Neural cell (in vitro differentiated cells): ENCODE results near the gene COPS4. TPM values are rescaled to one million over a fixed set of nuclear protein-coding genes. Genes with fewer than 3 reads are reported as not detected.
"Not testable (repeated sequence)": the region's sequence is repeated elsewhere in the genome, so short reads cannot be mapped to it uniquely, and the experiment has no call there.

Source experiments
- H2AFZ ChIP-seq: fragments of 200-600, 300-800 bp; sonication (generic), shearing (Covaris generic); 2 replicates; pipeline ENCODE4 v1.6.0; 2014; ENCODE audit warnings: low read depth, mild to moderate bottlenecking, antibody characterized with exemption, low read length, moderate library complexity
- H3F3A ChIP-seq: fragments of 200-600 bp; shearing (Covaris generic); 2 replicates; pipeline ENCODE4 v1.6.1; 2016; ENCODE audit warnings: mild to moderate bottlenecking, moderate library complexity, mixed read lengths, antibody characterized with exemption, low read length; ENCODE audit not compliant: insufficient read depth, poor library complexity, severe bottlenecking
- H3K27ac ChIP-seq: fragments of 200-600, 300-800 bp; sonication (generic), shearing (Covaris generic); 2 replicates; pipeline ENCODE4 v1.5.1; 2014; ENCODE audit warnings: mild to moderate bottlenecking, low read length, moderate library complexity
- H3K27me3 ChIP-seq: fragments of 300-800, 200-600 bp; sonication (generic), shearing (Covaris generic); 2 replicates; pipeline ENCODE4 v1.6.0; 2014; ENCODE audit warnings: mild to moderate bottlenecking, low read depth, low read length, moderate library complexity; ENCODE audit not compliant: insufficient read depth
- H3K36me3 ChIP-seq: fragments of 300-800, 200-600 bp; sonication (generic), shearing (Covaris generic); 2 replicates; pipeline ENCODE4 v1.5.1; 2014; ENCODE audit warnings: mild to moderate bottlenecking, antibody characterized with exemption, low read length, moderate library complexity; ENCODE audit not compliant: insufficient read depth
- H3K4me2 ChIP-seq: fragments of 300-800, 200-600 bp; sonication (generic), shearing (Covaris generic); 2 replicates; pipeline ENCODE4 v1.6.0; 2014; ENCODE audit warnings: mild to moderate bottlenecking, low read length
- H3K4me3 ChIP-seq: fragments of 300-800, 200-600 bp; sonication (generic), shearing (Covaris generic); 2 replicates; pipeline ENCODE4 v1.5.1; 2014; ENCODE audit warnings: mild to moderate bottlenecking, low read length, moderate library complexity
- H3K79me2 ChIP-seq: fragments of 200-600 bp; shearing (Covaris generic); replicated peaks from 2 replicates; pipeline ENCODE4 v1.6.0; 2014; ENCODE audit warnings: mild to moderate bottlenecking, low read length, moderate library complexity; ENCODE audit not compliant: insufficient read depth
- H3K9ac ChIP-seq: fragments of 300-800, 200-600 bp; sonication (generic), shearing (Covaris generic); 2 replicates; pipeline ENCODE4 v1.6.1; 2016; ENCODE audit warnings: mild to moderate bottlenecking, low read length, mixed read lengths
- H3K9me2 ChIP-seq: fragments of 200-600 bp; shearing (Covaris generic); 2 replicates; pipeline ENCODE4 v1.6.1; 2016; ENCODE audit warnings: mild to moderate bottlenecking, low read length, mixed read lengths; ENCODE audit not compliant: insufficient read depth
- H3K9me3 ChIP-seq: fragments of 200-600, 300-800 bp; sonication (generic), shearing (Covaris generic); 2 replicates; pipeline ENCODE4 v1.6.1; 2016; ENCODE audit warnings: mild to moderate bottlenecking, mixed run types, low read length, moderate library complexity, mixed read lengths
- H4K20me1 ChIP-seq: fragments of 200-600 bp; shearing (Covaris generic); 2 replicates; pipeline ENCODE4 v1.6.1; 2016; ENCODE audit warnings: mild to moderate bottlenecking, mixed run types; ENCODE audit not compliant: insufficient read depth
- EP300 ChIP-seq: fragments of 450-650 bp; conservative IDR thresholded peaks from 2 replicates; pipeline ENCODE4 v1.6.1; 2014; ENCODE audit warnings: antibody characterized with exemption, mild to moderate bottlenecking, moderate library complexity; ENCODE audit not compliant: poor library complexity, severe bottlenecking
- EZH2 ChIP-seq: fragments of 200-600, 300-800 bp; shearing (Covaris generic), sonication (generic); IDR thresholded peaks from 2 replicates; pipeline ENCODE4 v1.6.1; 2014; ENCODE audit warnings: antibody characterized with exemption, low read length, borderline replicate concordance, mild to moderate bottlenecking; ENCODE audit not compliant: insufficient read depth, poor library complexity, severe bottlenecking
- MXI1 ChIP-seq: fragments of 450-650 bp; conservative IDR thresholded peaks from 2 replicates; pipeline ENCODE4 v1.6.1; 2014; ENCODE audit warnings: antibody characterized with exemption, mild to moderate bottlenecking; ENCODE audit not compliant: poor library complexity, severe bottlenecking
- POLR2AphosphoS5 ChIP-seq: IDR thresholded peaks from 2 replicates; pipeline ENCODE4 v1.6.1; 2012
- RAD21 ChIP-seq: fragments of 450-650 bp; conservative IDR thresholded peaks from 2 replicates; pipeline ENCODE4 v1.6.1; 2014; ENCODE audit warnings: antibody characterized with exemption, mild to moderate bottlenecking, moderate library complexity
- SMC3 ChIP-seq: fragments of 450-650 bp; conservative IDR thresholded peaks from 2 replicates; pipeline ENCODE4 v1.6.1; 2014; ENCODE audit warnings: antibody characterized with exemption, mild to moderate bottlenecking, moderate library complexity; ENCODE audit not compliant: poor library complexity
- TAF1 ChIP-seq: IDR thresholded peaks from 2 replicates; pipeline ENCODE4 v1.6.1; 2012; ENCODE audit warnings: low read depth
- polyA plus RNA-seq: library from polyadenylated mRNA; depleted of rRNA; stranded (reverse); fragments of >200 nt; gene quantifications from 2 replicates; pipeline ENCODE4 v1.2.3, GENCODE V29; 2014
- TF ChIP-seq, protein P1 (sequence below): fragments of 450-650 bp; IDR thresholded peaks from 2 replicates; pipeline ENCODE4 v1.5.1; 2014; ENCODE audit warnings: antibody characterized with exemption, mild to moderate bottlenecking, moderate library complexity; ENCODE audit not compliant: poor library complexity, severe bottlenecking
- TF ChIP-seq, protein P2 (sequence below): IDR thresholded peaks from 2 replicates; pipeline ENCODE4 v1.6.1; 2012; ENCODE audit warnings: borderline replicate concordance

Gene COPS4
- polyA plus RNA-seq, 1 donor from 2014 or later = 77.7 TPM

DNA sequence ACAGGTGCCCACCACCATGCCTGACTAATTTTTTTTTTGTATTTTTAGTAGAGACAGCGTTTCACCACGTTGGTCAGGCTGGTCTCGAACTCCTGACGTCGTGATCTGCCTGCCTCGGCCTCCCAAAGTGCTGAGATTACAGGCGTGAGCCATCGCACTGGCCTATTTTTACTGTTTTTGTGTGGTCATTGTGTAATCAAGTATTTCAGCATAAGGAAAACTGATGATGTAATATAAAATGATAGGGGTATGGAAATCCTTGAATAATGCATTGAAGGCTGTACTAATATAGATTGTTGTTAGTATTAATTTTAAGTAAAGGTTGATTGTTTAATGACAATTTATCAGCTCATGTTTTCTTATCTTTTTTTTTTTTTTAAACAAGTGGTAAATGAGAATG lies 13.8 kb downstream of the COPS4 start:
- not testable (repeated sequence) for H3K9ac ChIP-seq, H3K9me3 ChIP-seq, H3K4me3 ChIP-seq, H3F3A ChIP-seq, H3K4me2 ChIP-seq, H2AFZ ChIP-seq, H3K27ac ChIP-seq, H3K27me3 ChIP-seq, H3K79me2 ChIP-seq, H3K9me2 ChIP-seq, H4K20me1 ChIP-seq
- H3K36me3 ChIP-seq = peaks cover 14% of the 10 kb centered on the region

DNA sequence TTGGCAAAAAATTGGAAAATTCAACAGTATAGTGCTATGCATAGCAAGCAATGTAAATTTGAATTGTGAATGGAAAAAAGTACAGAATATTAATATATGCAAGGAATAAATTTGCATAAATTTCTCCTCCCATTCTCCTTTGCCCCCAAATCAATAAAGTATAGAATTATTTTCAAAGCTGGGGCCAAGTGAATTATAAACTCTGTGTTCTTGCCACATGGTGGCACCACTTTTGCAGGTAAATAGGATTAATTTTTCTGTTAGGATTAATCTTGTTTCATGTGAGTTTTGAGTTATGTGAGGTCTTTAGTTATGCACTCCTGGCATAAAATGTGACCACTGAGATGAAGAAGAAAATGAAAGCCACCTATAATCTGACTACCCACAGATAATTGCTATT lies 19.9 kb downstream of the COPS4 start:
- Histone ChIP-seq H2AFZ (no peak overlapping the region), H3K4me3 (no peak overlapping the region), H3K9me3 (no peaks in the 10 kb centered on the region), H3F3A (no peaks in the 10 kb centered on the region), H3K9ac (no peak overlapping the region), H3K9me2 (no peaks in the 10 kb centered on the region), H3K36me3 (peaks cover 7% of the 10 kb centered on the region), H3K27ac (no peak overlapping the region), H3K79me2 (no peaks in the 10 kb centered on the region), H4K20me1 (no peaks in the 10 kb centered on the region), H3K4me2 (no peak overlapping the region), H3K27me3 (no peaks in the 10 kb centered on the region)
- TF ChIP-seq RAD21 = peak; percentile 51
- TF ChIP-seq MXI1 = no peak
- TF ChIP-seq, protein P1, sequence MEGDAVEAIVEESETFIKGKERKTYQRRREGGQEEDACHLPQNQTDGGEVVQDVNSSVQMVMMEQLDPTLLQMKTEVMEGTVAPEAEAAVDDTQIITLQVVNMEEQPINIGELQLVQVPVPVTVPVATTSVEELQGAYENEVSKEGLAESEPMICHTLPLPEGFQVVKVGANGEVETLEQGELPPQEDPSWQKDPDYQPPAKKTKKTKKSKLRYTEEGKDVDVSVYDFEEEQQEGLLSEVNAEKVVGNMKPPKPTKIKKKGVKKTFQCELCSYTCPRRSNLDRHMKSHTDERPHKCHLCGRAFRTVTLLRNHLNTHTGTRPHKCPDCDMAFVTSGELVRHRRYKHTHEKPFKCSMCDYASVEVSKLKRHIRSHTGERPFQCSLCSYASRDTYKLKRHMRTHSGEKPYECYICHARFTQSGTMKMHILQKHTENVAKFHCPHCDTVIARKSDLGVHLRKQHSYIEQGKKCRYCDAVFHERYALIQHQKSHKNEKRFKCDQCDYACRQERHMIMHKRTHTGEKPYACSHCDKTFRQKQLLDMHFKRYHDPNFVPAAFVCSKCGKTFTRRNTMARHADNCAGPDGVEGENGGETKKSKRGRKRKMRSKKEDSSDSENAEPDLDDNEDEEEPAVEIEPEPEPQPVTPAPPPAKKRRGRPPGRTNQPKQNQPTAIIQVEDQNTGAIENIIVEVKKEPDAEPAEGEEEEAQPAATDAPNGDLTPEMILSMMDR = peak; percentile 56
- no peak for TF ChIP-seq TAF1
- TF ChIP-seq SMC3 = peak; percentile 57

DNA sequence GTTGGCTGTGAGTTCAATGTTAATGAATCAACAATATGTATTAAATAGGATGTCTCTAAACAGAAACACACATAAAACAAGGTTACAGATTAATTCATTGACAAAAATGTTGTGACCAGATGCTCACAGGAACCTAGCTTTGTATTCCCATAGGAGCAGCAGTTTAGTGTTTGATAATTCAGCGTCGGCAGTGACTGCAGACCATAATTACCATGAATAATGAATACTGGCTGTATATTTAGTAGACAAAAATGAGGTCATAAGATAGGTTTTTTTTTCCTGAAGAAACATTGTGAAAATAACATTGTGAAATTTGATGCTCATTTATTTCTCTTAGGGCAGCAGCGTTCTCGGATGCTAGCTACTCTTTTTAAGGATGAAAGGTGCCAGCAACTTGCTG lies 27.8 kb downstream of the COPS4 start:
- Histone ChIP-seq H2AFZ (no peak overlapping the region), H3K4me3 (no peak overlapping the region), H3K9me3 (no peaks in the 10 kb centered on the region), H3K4me2 (no peak overlapping the region), H3K27ac (no peak overlapping the region), H3F3A (no peaks in the 10 kb centered on the region), H3K9me2 (no peaks in the 10 kb centered on the region), H3K27me3 (no peaks in the 10 kb centered on the region), H3K79me2 (no peaks in the 10 kb centered on the region), H3K36me3 (peaks cover 7% of the 10 kb centered on the region), H4K20me1 (no peaks in the 10 kb centered on the region), H3K9ac (no peak overlapping the region)
- TF ChIP-seq RAD21 (no peak), MXI1 (no peak), EZH2 (no peak), TAF1 (no peak), EP300 (no peak), SMC3 (no peak), POLR2AphosphoS5 (no peak)
- TF ChIP-seq, protein P2, sequence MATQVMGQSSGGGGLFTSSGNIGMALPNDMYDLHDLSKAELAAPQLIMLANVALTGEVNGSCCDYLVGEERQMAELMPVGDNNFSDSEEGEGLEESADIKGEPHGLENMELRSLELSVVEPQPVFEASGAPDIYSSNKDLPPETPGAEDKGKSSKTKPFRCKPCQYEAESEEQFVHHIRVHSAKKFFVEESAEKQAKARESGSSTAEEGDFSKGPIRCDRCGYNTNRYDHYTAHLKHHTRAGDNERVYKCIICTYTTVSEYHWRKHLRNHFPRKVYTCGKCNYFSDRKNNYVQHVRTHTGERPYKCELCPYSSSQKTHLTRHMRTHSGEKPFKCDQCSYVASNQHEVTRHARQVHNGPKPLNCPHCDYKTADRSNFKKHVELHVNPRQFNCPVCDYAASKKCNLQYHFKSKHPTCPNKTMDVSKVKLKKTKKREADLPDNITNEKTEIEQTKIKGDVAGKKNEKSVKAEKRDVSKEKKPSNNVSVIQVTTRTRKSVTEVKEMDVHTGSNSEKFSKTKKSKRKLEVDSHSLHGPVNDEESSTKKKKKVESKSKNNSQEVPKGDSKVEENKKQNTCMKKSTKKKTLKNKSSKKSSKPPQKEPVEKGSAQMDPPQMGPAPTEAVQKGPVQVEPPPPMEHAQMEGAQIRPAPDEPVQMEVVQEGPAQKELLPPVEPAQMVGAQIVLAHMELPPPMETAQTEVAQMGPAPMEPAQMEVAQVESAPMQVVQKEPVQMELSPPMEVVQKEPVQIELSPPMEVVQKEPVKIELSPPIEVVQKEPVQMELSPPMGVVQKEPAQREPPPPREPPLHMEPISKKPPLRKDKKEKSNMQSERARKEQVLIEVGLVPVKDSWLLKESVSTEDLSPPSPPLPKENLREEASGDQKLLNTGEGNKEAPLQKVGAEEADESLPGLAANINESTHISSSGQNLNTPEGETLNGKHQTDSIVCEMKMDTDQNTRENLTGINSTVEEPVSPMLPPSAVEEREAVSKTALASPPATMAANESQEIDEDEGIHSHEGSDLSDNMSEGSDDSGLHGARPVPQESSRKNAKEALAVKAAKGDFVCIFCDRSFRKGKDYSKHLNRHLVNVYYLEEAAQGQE = no peak
- TF ChIP-seq, protein P1 = no peak
